ENCODE results near the gene FAM181A. TPM values are rescaled to one million over a fixed set of nuclear protein-coding genes. Genes with fewer than 3 reads are reported as not detected.

The FAM181A gene
- total and polyA plus RNA-seq, 9 of the 15 experiments (the other 6 are each of a cell fraction or from before 2014, with no cell fraction given): not detected

DNA sequence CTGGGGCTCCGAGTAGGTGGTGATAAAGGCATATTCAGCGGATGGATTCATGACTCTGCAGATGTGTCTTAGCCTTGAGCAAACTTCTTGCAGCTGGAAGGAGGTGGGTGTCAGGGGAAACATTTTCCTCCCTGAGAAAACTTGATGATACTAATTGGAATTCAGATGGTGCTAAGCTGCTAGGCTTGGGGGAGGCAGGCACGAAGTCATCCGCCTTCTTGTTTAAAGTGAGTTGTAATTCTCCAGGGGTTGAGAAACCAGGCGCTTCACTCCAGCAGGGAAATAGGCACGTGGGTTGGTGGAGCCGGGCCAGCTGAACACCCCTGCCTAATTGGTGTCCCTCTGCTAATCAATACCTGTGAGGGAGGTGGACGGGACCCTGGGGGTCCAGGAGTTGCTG, 48.9 kb upstream of the FAM181A start:
- FAIRE-seq (no peak), ATAC-seq (no peak), DNase-seq (ENCODE audit: extremely low read depth in 1 of 4, low spot score in 3 of 4) (no peak)
- no peaks in the 10 kb centered on the region for H3K36me3 ChIP-seq (ENCODE audit: control insufficient read depth, insufficient read depth, low read length)
- intact Hi-C loops (cut with micrococcal nuclease) (no loop called here), in situ Hi-C loops (cut with MboI) (no loop called here)
- H4K20me1 ChIP-seq (replicated peaks; ENCODE audit: control insufficient read depth, insufficient read depth, low read length): no peaks in the 10 kb centered on the region
- H3K4me2 ChIP-seq (ENCODE audit: insufficient read depth, low read length): no peak overlapping the region
- H3K79me2 ChIP-seq (ENCODE audit: control insufficient read depth, insufficient read depth, low read length): no peaks in the 10 kb centered on the region
- no peak overlapping the region for H3K27ac ChIP-seq (ENCODE audit: extremely low read depth, low read depth, low read length)
- no peaks in the 10 kb centered on the region for H3K9me3 ChIP-seq (replicated peaks; ENCODE audit: control insufficient read depth, insufficient read depth, low read depth, low read length)
- CTCF ChIA-PET (ENCODE audit: low intra/inter-chr PET ratio): no interaction called here
- H3K4me1 ChIP-seq (replicated peaks in 1 of 2; ENCODE audit: control insufficient read depth in 2 of 2, insufficient read depth in 2 of 2, low read length in 2 of 2): no peaks in the 10 kb centered on the region
- H3K9me1 ChIP-seq (ENCODE audit: control insufficient read depth, insufficient read depth, low read length): no peaks in the 10 kb centered on the region
- whole genome bisulfite sequencing (ENCODE audit: insufficient coverage, low coverage, missing lambda C conversion rate): 3% methylated on average over 8 of the region's 8 CpGs
- no peak overlapping the region for H2AFZ ChIP-seq (ENCODE audit: low read depth, low read length)
- no peaks in the 10 kb centered on the region for H3K27me3 ChIP-seq (ENCODE audit: control insufficient read depth in 2 of 2, insufficient read depth in 2 of 2, low read length in 2 of 2)
- no peak overlapping the region for H3K4me3 ChIP-seq
- H3K9ac ChIP-seq (ENCODE audit: insufficient read depth in 1 of 2, low read depth in 2 of 2, low read length in 2 of 2): no peak overlapping the region
- no TSS peak for BruUV-seq (replicated peaks)
- POLR2A ChIA-PET: no interaction called here
- no peak for TF ChIP-seq KLF10 (CRISPR knock-in tag; IDR thresholded peaks at IDR 0.05)
- no peak for TF ChIP-seq ATF7 (IDR thresholded peaks at IDR 0.05)
- TF ChIP-seq, protein P1, sequence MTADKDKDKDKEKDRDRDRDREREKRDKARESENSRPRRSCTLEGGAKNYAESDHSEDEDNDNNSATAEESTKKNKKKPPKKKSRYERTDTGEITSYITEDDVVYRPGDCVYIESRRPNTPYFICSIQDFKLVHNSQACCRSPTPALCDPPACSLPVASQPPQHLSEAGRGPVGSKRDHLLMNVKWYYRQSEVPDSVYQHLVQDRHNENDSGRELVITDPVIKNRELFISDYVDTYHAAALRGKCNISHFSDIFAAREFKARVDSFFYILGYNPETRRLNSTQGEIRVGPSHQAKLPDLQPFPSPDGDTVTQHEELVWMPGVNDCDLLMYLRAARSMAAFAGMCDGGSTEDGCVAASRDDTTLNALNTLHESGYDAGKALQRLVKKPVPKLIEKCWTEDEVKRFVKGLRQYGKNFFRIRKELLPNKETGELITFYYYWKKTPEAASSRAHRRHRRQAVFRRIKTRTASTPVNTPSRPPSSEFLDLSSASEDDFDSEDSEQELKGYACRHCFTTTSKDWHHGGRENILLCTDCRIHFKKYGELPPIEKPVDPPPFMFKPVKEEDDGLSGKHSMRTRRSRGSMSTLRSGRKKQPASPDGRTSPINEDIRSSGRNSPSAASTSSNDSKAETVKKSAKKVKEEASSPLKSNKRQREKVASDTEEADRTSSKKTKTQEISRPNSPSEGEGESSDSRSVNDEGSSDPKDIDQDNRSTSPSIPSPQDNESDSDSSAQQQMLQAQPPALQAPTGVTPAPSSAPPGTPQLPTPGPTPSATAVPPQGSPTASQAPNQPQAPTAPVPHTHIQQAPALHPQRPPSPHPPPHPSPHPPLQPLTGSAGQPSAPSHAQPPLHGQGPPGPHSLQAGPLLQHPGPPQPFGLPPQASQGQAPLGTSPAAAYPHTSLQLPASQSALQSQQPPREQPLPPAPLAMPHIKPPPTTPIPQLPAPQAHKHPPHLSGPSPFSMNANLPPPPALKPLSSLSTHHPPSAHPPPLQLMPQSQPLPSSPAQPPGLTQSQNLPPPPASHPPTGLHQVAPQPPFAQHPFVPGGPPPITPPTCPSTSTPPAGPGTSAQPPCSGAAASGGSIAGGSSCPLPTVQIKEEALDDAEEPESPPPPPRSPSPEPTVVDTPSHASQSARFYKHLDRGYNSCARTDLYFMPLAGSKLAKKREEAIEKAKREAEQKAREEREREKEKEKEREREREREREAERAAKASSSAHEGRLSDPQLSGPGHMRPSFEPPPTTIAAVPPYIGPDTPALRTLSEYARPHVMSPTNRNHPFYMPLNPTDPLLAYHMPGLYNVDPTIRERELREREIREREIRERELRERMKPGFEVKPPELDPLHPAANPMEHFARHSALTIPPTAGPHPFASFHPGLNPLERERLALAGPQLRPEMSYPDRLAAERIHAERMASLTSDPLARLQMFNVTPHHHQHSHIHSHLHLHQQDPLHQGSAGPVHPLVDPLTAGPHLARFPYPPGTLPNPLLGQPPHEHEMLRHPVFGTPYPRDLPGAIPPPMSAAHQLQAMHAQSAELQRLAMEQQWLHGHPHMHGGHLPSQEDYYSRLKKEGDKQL (CRISPR knock-in tag; IDR thresholded peaks at IDR 0.05; ENCODE audit: borderline replicate concordance): no peak
- TF ChIP-seq, protein P2, sequence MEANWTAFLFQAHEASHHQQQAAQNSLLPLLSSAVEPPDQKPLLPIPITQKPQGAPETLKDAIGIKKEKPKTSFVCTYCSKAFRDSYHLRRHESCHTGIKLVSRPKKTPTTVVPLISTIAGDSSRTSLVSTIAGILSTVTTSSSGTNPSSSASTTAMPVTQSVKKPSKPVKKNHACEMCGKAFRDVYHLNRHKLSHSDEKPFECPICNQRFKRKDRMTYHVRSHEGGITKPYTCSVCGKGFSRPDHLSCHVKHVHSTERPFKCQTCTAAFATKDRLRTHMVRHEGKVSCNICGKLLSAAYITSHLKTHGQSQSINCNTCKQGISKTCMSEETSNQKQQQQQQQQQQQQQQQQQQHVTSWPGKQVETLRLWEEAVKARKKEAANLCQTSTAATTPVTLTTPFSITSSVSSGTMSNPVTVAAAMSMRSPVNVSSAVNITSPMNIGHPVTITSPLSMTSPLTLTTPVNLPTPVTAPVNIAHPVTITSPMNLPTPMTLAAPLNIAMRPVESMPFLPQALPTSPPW (CRISPR knock-in tag; IDR thresholded peaks at IDR 0.05): no peak
- TF ChIP-seq ZNF124 (CRISPR knock-in tag; IDR thresholded peaks at IDR 0.05): no peak
- no peak for TF ChIP-seq KDM5B (IDR thresholded peaks at IDR 0.05; ENCODE audit: insufficient replicate concordance, low read depth, low read length)
- no peak for TF ChIP-seq BDP1 (IDR thresholded peaks at IDR 0.05; ENCODE audit: insufficient read depth, insufficient read length)
- TF ChIP-seq SREBF1 (IDR thresholded peaks at IDR 0.05; ENCODE audit: borderline replicate concordance, low read depth, low read length): no peak
- TF ChIP-seq AFF4 (CRISPR knock-in tag; IDR thresholded peaks at IDR 0.05): no peak
- no peak for TF ChIP-seq TAF1 (IDR thresholded peaks at IDR 0.05; ENCODE audit: control insufficient read depth, extremely low read depth, insufficient read depth, low read length, severe bottlenecking)
- no peak for TF ChIP-seq FOXJ2 (tag; IDR thresholded peaks at IDR 0.05)
- TF ChIP-seq FOXJ3 (CRISPR knock-in tag; IDR thresholded peaks at IDR 0.05): no peak
- no peak for TF ChIP-seq ADNP (tag; IDR thresholded peaks at IDR 0.05)
